ENCODE data around the gene VTI1A.

VTI1A gene

DNA sequence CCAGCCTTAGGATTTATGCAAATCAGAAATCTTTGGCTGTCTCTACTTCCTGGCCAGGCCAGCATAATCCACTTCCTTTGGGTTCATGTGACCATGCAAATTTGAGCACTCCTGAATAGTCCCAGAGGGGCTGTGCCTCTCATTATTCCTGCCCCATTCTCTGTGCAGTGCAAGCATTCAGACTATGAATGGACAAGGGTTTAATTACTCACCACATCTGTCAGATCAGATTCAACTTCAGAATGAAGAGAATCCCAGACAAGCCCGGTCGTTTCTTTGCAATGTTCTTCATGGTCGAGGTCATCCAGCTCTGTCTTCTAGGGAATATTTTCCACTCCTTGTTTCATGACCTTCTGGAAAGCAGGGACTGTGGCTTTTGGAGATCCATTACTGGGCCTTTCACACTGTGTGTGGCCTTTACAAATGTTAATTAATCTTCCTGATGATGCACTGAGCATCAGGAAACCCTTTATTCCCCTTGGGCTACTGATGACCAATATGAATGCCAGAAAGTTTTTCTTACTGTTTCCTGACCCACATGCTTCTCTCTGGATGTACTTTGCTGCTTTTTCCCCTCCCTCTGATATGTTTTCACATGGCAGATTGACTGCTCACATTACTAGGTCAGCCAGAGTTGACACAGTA is 285.4 kb downstream of the VTI1A start:
- no peak overlapping the region for H3K4me3 ChIP-seq (ENCODE audit: low read length)
- TF ChIP-seq, protein P1, sequence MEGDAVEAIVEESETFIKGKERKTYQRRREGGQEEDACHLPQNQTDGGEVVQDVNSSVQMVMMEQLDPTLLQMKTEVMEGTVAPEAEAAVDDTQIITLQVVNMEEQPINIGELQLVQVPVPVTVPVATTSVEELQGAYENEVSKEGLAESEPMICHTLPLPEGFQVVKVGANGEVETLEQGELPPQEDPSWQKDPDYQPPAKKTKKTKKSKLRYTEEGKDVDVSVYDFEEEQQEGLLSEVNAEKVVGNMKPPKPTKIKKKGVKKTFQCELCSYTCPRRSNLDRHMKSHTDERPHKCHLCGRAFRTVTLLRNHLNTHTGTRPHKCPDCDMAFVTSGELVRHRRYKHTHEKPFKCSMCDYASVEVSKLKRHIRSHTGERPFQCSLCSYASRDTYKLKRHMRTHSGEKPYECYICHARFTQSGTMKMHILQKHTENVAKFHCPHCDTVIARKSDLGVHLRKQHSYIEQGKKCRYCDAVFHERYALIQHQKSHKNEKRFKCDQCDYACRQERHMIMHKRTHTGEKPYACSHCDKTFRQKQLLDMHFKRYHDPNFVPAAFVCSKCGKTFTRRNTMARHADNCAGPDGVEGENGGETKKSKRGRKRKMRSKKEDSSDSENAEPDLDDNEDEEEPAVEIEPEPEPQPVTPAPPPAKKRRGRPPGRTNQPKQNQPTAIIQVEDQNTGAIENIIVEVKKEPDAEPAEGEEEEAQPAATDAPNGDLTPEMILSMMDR (conservative IDR thresholded peaks at IDR 0.05; ENCODE audit: low read depth, low read length), result no peak
- no peak for DNase-seq (ENCODE audit: low read depth)

DNA sequence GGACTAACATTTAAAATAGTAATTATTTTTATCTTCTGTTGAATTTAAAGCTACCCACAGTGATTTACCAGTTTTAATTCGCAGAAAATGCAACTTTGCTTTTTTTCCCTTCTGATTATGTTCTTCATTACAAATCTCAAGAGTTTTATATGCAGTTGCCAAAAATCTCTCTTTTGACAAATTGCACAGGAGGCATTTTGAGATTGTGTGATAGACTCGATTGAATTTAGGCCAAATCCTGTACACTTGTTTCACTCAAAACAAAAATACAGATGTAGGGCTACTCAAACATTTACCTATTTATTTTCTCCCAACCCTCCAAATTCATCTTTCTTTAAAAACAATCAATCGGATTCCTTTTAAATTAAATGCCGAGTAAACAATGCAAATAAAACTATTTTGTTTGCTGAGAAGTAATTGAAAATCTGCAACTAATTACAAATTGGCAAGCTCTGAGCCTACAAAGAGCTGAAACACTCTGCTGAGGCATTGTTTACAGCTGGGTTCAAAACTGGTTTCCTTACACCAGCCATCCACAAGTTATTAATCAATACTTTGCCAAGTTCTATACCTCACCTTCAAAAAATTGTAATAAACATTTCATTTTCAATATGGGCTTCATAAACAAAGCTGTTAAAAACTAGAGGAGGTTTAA is 288.2 kb downstream of the VTI1A start:
- no peak overlapping the region for H3K4me3 ChIP-seq (ENCODE audit: low read length)
- DNase-seq (ENCODE audit: low read depth), result no peak
- TF ChIP-seq, protein P1 (conservative IDR thresholded peaks at IDR 0.05; ENCODE audit: low read depth, low read length), result no peak

DNA sequence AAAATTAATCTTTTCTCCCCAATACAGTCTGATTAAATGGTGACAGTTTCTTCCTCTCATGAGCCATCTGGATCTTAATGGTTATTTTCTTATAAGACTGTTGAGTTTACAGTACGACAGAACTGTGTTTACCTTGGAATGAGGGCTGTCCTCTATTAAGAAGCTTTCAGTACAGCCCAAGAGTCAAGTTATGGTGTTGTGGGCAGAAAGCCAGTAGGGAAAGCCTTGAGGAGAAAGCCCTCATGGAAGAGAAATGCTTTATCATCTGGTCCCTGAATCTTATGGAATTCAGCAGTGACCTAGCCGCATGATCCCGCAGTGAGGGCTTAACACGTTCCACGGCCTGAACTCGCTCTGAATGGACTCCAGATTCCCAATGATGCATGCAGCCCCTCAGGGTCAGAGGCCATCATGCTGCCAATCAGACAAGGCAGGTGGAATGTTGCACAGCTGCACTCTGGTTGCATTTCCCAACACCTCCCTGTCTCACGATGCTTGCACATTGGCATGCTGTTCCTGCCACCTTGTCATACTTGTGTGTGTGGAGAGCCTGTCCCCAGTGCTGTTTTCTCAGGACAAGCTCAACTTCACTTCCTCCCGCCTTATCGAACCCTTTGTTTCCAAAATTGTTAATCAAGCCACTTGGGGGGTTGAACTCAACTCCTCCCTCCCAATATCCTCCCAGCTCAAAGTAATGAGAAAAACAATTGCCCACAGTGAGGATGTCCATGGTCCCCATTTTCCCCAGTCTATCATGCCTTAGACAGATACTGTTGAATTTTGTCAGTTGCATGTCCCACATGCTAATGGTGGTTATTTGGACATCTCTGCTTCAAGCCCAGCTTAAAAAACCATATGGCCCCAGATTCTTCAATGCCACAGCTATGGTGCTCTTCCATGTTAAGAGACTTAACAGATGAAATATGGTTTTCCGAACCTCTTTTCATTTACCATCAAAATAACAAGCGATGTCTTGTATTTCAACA is 291.9 kb downstream of the VTI1A start:
- DNase-seq (ENCODE audit: low read depth), result no peak
- TF ChIP-seq, protein P1 (conservative IDR thresholded peaks at IDR 0.05; ENCODE audit: low read depth, low read length), result no peak
- no peak overlapping the region for H3K4me3 ChIP-seq (ENCODE audit: low read length)

DNA sequence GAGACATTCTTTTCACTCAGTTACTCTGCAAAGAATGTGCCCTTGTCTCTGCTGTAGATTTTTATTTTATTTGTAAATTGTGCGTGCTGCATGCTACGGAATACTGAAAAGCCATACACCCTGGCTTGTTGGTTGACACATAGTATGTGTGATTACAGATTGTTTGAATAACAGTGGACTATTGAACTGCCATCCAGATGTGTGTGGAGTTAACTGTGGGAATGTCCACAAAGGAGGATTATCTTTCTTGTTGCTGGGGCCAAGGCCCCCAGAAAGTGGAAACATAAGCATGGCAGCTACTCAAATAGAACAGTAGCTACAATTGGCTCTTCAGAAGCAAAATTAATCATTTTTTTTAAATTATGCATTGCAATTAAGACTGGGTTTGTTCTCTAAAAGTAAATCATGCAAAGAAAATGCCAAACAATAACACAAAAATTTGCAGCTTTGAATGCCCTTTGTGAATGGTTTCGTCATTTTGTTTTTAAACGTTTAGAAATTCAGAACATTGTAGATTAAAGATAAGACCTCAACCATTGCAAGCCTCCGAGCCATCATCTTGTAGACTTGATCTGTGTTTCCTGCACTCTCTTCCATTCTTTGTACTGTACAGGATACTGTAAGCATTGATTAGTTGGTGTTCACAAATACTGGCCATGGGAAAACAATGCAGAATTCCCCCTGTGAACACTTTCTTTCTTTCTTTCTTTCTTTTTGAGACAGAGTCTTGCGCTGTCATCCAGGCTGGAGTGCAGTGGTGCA is 292.8 kb downstream of the VTI1A start:
- TF ChIP-seq, protein P1 (conservative IDR thresholded peaks at IDR 0.05; ENCODE audit: low read depth, low read length), result no peak
- no peak overlapping the region for H3K4me3 ChIP-seq (ENCODE audit: low read length)
- DNase-seq (ENCODE audit: low read depth), result no peak

DNA sequence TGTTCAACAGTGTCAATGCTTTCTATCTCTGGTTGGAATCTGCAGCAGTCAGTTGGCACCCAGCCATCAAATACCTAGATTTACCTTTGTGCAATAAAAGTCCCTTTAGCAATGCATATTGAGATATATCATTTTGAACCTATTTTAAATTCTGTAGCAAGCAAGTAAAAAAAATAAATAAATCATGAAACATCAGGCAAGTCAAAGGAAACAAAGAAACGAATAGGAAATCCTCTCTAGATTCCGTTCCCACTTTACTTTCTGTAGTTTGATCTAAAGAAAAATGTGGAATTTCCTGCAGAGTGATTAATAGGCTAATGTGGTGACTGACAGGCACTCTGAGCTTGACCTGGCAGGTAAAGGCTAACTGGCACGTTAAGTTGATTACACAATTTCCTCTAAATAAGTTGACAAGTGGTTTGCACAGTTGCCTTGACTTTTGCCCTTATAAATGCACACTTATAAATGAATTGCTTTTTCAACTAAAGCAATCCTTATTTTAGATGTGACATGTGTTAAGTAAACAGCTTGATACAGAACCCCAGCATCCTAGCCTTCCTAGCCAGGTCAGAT is 294.9 kb downstream of the VTI1A start:
- DNase-seq (ENCODE audit: low read depth), result no peak
- TF ChIP-seq, protein P1 (conservative IDR thresholded peaks at IDR 0.05; ENCODE audit: low read depth, low read length), result no peak

More for the DNA sequence above, 294.9 kb downstream of the VTI1A start:
- no peak overlapping the region for H3K4me3 ChIP-seq (ENCODE audit: low read length)
